Measurements from ENCODE around the gene C1orf35. TPM values are rescaled to one million over a fixed set of nuclear protein-coding genes. Genes with fewer than 3 reads are reported as not detected.

The C1orf35 gene
- polyA plus RNA-seq, 4 donors: 13.8 to 23.8 (median 14.7) TPM

Other genes with a start within 250 kb of the C1orf35 start
- gene WNT9A, start 155.4 kb downstream of the C1orf35 start, polyA plus RNA-seq (ENCODE audit: insufficient read length in 4 of 4): 1 to 10 TPM; 1.0 to 1.7 (median 1.2) TPM
- under 1 TPM; 0.19 to 0.49 (median 0.22) TPM for gene WNT3A, start 96.3 kb downstream of the C1orf35 start, polyA plus RNA-seq (ENCODE audit: insufficient read length in 4 of 4)
- gene ARF1, start 20.6 kb downstream of the C1orf35 start, polyA plus RNA-seq (ENCODE audit: insufficient read length in 4 of 4): 100 to 1,000 TPM; 326 to 381 (median 336) TPM
- gene MRPL55, start 6.0 kb upstream of the C1orf35 start, polyA plus RNA-seq (ENCODE audit: insufficient read length in 4 of 4): 10 to 100 TPM; 38.7 to 54.9 (median 42.9) TPM
- 100 to 1,000 TPM in 2 of 4 donors, 10 to 100 TPM in 2; 99.3 to 181 (median 101) TPM for gene GUK1, start 37.0 kb upstream of the C1orf35 start, polyA plus RNA-seq (ENCODE audit: insufficient read length in 4 of 4)
- 1 to 10 TPM in 1 of 4 donors, under 1 TPM in 3; 0.56 to 1.2 (median 0.63) TPM for gene GJC2, start 46.6 kb upstream of the C1orf35 start, polyA plus RNA-seq (ENCODE audit: insufficient read length in 4 of 4)
- 1 to 10 TPM; 4.4 to 6.4 (median 5.2) TPM for gene IBA57, start 62.5 kb upstream of the C1orf35 start, polyA plus RNA-seq (ENCODE audit: insufficient read length in 4 of 4)
- 10 to 100 TPM; 24.6 to 31.8 (median 28.1) TPM for gene OBSCN, start 104.7 kb upstream of the C1orf35 start, polyA plus RNA-seq (ENCODE audit: insufficient read length in 4 of 4)